Endothelial cell (in vitro differentiated cells): ENCODE data around the gene INTS3. TPM values are rescaled to one million over a fixed set of nuclear protein-coding genes. Genes with fewer than 3 reads are reported as not detected.

Experiments used
- DNase-seq: peaks from one replicate; pipeline ENCODE4 v3.0.0; 2021; ENCODE audit warnings: low spot score
- H3K27ac Mint-ChIP-seq: one replicate; pipeline ENCODE4 v1.8.0; 2021; ENCODE audit warnings: mixed read lengths, inconsistent platforms; ENCODE audit not compliant: unreplicated experiment
- H3K27me3 Mint-ChIP-seq: one replicate; pipeline ENCODE4 v1.8.0; 2021; ENCODE audit warnings: mild to moderate bottlenecking, moderate library complexity, mixed read lengths, inconsistent platforms; ENCODE audit not compliant: unreplicated experiment
- H3K36me3 Mint-ChIP-seq: one replicate; pipeline ENCODE4 v1.8.0; 2021; ENCODE audit warnings: mild to moderate bottlenecking, low read depth, mixed read lengths, inconsistent platforms; ENCODE audit not compliant: unreplicated experiment
- H3K4me1 Mint-ChIP-seq: one replicate; pipeline ENCODE4 v1.8.0; 2021; ENCODE audit warnings: mild to moderate bottlenecking, mixed read lengths, inconsistent platforms; ENCODE audit not compliant: unreplicated experiment
- H3K4me3 Mint-ChIP-seq: one replicate; pipeline ENCODE4 v1.8.0; 2021; ENCODE audit warnings: mild to moderate bottlenecking, mixed read lengths, inconsistent platforms; ENCODE audit not compliant: unreplicated experiment
- H3K9me3 Mint-ChIP-seq: one replicate; pipeline ENCODE4 v1.8.0; 2021; ENCODE audit warnings: mixed read lengths, inconsistent platforms; ENCODE audit not compliant: unreplicated experiment
- total RNA-seq: library from RNA; stranded (reverse); fragmentation: NEBNext Ultra II Directional; extraction: Animal tissue kit (Norgen Biotek cat#: 25700); gene quantifications from one replicate; pipeline ENCODE4 v1.2.1, GENCODE V29; 2021; ENCODE audit not compliant: unreplicated experiment
- TF ChIP-seq, protein P1 (sequence below): fragments of 200-600 bp; sonication (generic); IDR thresholded peaks from one replicate; pipeline ENCODE4 v1.5.0; 2021; ENCODE audit warnings: antibody characterized with exemption; ENCODE audit not compliant: unreplicated experiment

Gene INTS3
- total RNA-seq, 1 donor from 2014 or later: 69.4 TPM

DNA sequence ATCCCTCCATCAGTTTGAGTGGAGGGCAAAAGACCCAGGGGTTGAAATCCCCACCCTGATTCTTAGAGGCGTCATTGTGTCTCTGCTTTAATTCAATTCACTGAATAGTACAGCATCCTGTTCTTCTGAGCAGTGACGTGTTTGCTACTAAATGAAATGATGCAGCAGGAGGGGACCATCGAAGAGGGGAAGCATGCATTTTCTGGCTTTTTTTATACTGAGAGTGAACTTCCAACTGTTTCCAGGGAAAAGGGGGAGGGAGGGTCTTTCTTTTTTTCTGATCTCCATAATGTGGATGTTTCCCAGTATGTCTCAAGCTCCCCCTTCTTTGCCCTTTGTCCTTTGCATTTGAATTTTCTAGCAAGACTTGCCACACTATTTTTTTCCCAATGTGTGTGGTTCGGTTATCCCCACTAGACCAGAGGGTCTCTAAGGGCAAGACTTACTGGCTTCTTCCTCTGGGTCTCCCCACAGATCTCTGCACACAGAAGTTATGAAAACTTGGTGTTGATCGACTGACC, 2.7 kb downstream of the INTS3 start:
- TF ChIP-seq, protein P1, sequence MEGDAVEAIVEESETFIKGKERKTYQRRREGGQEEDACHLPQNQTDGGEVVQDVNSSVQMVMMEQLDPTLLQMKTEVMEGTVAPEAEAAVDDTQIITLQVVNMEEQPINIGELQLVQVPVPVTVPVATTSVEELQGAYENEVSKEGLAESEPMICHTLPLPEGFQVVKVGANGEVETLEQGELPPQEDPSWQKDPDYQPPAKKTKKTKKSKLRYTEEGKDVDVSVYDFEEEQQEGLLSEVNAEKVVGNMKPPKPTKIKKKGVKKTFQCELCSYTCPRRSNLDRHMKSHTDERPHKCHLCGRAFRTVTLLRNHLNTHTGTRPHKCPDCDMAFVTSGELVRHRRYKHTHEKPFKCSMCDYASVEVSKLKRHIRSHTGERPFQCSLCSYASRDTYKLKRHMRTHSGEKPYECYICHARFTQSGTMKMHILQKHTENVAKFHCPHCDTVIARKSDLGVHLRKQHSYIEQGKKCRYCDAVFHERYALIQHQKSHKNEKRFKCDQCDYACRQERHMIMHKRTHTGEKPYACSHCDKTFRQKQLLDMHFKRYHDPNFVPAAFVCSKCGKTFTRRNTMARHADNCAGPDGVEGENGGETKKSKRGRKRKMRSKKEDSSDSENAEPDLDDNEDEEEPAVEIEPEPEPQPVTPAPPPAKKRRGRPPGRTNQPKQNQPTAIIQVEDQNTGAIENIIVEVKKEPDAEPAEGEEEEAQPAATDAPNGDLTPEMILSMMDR: no peak
- DNase-seq: no peak
- Mint-ChIP-seq H3K4me1 (peaks cover 49% of the 10 kb centered on the region), H3K27me3 (peaks cover 4% of the 10 kb centered on the region), H3K27ac (peak overlapping the region; percentile 100), H3K36me3 (peaks cover 14% of the 10 kb centered on the region), H3K9me3 (no peaks in the 10 kb centered on the region), H3K4me3 (peak overlapping the region; percentile 8)

GRCh38 chr1:153733970-153734369, 6.1 kb downstream of the INTS3 start:
- no peak for DNase-seq
- Mint-ChIP-seq H3K4me3 (no peak overlapping the region), H3K27me3 (peaks cover 2% of the 10 kb centered on the region), H3K36me3 (peaks cover 12% of the 10 kb centered on the region), H3K27ac (no peak overlapping the region), H3K9me3 (no peaks in the 10 kb centered on the region), H3K4me1 (peaks cover 42% of the 10 kb centered on the region)
- TF ChIP-seq, protein P1: no peak

- peaks cover 9% of the 10 kb centered on the region for H3K36me3 Mint-ChIP-seq
- no peak overlapping the region for H3K4me3 Mint-ChIP-seq
- H3K27me3 Mint-ChIP-seq: peaks cover 2% of the 10 kb centered on the region
- H3K27ac Mint-ChIP-seq: peak overlapping the region; percentile 38
- no peaks in the 10 kb centered on the region for H3K9me3 Mint-ChIP-seq
- H3K4me1 Mint-ChIP-seq: peaks cover 36% of the 10 kb centered on the region
- no peak for DNase-seq
- TF ChIP-seq, protein P1: no peak
Measured at GRCh38 chr1:153734396-153735089, 6.7 kb downstream of the INTS3 start.

DNA sequence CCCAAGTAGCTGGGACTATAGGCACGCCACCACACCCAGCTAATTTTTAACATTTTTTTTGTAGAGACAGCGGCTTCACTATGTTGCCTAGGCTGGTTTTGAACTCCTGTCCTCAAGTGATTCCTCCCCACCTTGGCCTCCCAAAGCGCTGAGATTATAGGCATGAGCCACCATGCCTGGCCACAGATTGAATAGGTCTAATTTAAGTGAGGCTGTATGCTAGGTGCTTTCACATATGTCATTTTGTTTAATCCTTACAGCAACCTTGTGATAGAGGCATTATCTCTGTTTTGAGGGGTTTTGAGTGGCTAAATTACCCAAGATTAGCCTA, 7.2 kb downstream of the INTS3 start:
- Mint-ChIP-seq H3K27me3 (peaks cover 2% of the 10 kb centered on the region), H3K9me3 (no peaks in the 10 kb centered on the region), H3K4me3 (no peak overlapping the region), H3K27ac (no peak overlapping the region), H3K4me1 (peaks cover 31% of the 10 kb centered on the region), H3K36me3 (peaks cover 9% of the 10 kb centered on the region)
- TF ChIP-seq, protein P1: no peak
- DNase-seq: no peak

GRCh38 chr1:153741986-153742385, 14.1 kb downstream of the INTS3 start:
- H3K9me3 Mint-ChIP-seq: no peaks in the 10 kb centered on the region
- peaks cover 18% of the 10 kb centered on the region for H3K4me1 Mint-ChIP-seq

More at GRCh38 chr1:153741986-153742385, 14.1 kb downstream of the INTS3 start:
- Mint-ChIP-seq H3K27me3 (no peaks in the 10 kb centered on the region), H3K36me3 (peaks cover 40% of the 10 kb centered on the region), H3K4me3 (no peak overlapping the region), H3K27ac (no peak overlapping the region)
- no peak for DNase-seq
- TF ChIP-seq, protein P1: no peak
